Bronchial epithelial cell (primary cell): Measurements from ENCODE around the gene BAG2. TPM values are rescaled to one million over a fixed set of nuclear protein-coding genes. Genes with fewer than 3 reads are reported as not detected.

Experiments used
- DNase-seq: peaks from one replicate; pipeline ENCODE4 v3.0.0-alpha.2; 2010; ENCODE audit warnings: low read depth
- FAIRE-seq: peaks from 2 replicates; lab custom pipeline; 2011; peaks lifted over from hg19 to GRCh38; lab: Jason Lieb, UNC
- H3K27me3 ChIP-seq: 2 replicates; pipeline ENCODE4 v1.5.1; 2011; ENCODE audit warnings: low read length; ENCODE audit not compliant: control insufficient read depth, insufficient read depth
- H3K36me3 ChIP-seq: 2 replicates; pipeline ENCODE4 v1.5.1; 2011; ENCODE audit warnings: low read length; ENCODE audit not compliant: control insufficient read depth, insufficient read depth
- H3K4me3 ChIP-seq: 2 replicates; pipeline ENCODE4 v1.5.1; 2011; ENCODE audit warnings: mild to moderate bottlenecking, low read depth, low read length, control low read depth
- total RNA-seq: library from RNA; depleted of rRNA; stranded (reverse); fragments of >200 nt; gene quantifications from 2 replicates; pipeline ENCODE4 v1.2.1, GENCODE V29; 2014
- TF ChIP-seq, protein P1 (sequence below): IDR thresholded peaks from 2 replicates; pipeline ENCODE4 v1.5.1; 2011; ENCODE audit warnings: mild to moderate bottlenecking, moderate library complexity, low read length, control low read depth, inconsistent platforms; ENCODE audit not compliant: insufficient read depth, severe bottlenecking

The BAG2 gene
- total RNA-seq, 1 donor from 2014 or later, result 2.1 TPM

- Histone ChIP-seq H3K36me3 (peaks cover 3% of the 10 kb centered on the region), H3K4me3 (no peak overlapping the region), H3K27me3 (no peaks in the 10 kb centered on the region)
- TF ChIP-seq, protein P1, sequence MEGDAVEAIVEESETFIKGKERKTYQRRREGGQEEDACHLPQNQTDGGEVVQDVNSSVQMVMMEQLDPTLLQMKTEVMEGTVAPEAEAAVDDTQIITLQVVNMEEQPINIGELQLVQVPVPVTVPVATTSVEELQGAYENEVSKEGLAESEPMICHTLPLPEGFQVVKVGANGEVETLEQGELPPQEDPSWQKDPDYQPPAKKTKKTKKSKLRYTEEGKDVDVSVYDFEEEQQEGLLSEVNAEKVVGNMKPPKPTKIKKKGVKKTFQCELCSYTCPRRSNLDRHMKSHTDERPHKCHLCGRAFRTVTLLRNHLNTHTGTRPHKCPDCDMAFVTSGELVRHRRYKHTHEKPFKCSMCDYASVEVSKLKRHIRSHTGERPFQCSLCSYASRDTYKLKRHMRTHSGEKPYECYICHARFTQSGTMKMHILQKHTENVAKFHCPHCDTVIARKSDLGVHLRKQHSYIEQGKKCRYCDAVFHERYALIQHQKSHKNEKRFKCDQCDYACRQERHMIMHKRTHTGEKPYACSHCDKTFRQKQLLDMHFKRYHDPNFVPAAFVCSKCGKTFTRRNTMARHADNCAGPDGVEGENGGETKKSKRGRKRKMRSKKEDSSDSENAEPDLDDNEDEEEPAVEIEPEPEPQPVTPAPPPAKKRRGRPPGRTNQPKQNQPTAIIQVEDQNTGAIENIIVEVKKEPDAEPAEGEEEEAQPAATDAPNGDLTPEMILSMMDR, result no peak
- FAIRE-seq, result no peak
- DNase-seq, result no peak
Observed at GRCh38 chr6:57147401-57147800, 24.7 kb upstream of the BAG2 start.

GRCh38 chr6:57147955-57148858 lies 23.9 kb upstream of the BAG2 start:
- no peak for FAIRE-seq

GRCh38 chr6:57158658-57159057 lies 13.5 kb upstream of the BAG2 start:
- H3K4me3 ChIP-seq, result no peak overlapping the region
- TF ChIP-seq, protein P1, result no peak
- peak; percentile 87 for DNase-seq
- H3K36me3 ChIP-seq, result peaks cover 3% of the 10 kb centered on the region
- H3K27me3 ChIP-seq, result no peaks in the 10 kb centered on the region
- FAIRE-seq, result no peak

More at GRCh38 chr6:57147955-57148858, 23.9 kb upstream of the BAG2 start:
- H3K4me3 ChIP-seq, result no peak overlapping the region
- no peaks in the 10 kb centered on the region for H3K27me3 ChIP-seq
- peaks cover 3% of the 10 kb centered on the region for H3K36me3 ChIP-seq
- no peak for DNase-seq
- TF ChIP-seq, protein P1, result no peak

GRCh38 chr6:57159127-57159526 lies 13.0 kb upstream of the BAG2 start:
- peak; percentile 13 for FAIRE-seq

GRCh38 chr6:57162028-57162427 lies 10.1 kb upstream of the BAG2 start:
- H3K4me3 ChIP-seq, result no peak overlapping the region
- DNase-seq (no peak), FAIRE-seq (no peak)
- no peaks in the 10 kb centered on the region for H3K27me3 ChIP-seq
- no peaks in the 10 kb centered on the region for H3K36me3 ChIP-seq
- TF ChIP-seq, protein P1, result no peak

More at GRCh38 chr6:57159127-57159526, 13.0 kb upstream of the BAG2 start:
- Histone ChIP-seq H3K4me3 (no peak overlapping the region), H3K36me3 (no peaks in the 10 kb centered on the region), H3K27me3 (no peaks in the 10 kb centered on the region)
- TF ChIP-seq, protein P1, result no peak
- peak; percentile 92 for DNase-seq
